OCI-LY1 (cell line): ENCODE measurements around the gene C3orf62.

Experiments used
- CTCF ChIP-seq: fragments of 200-600 bp; sonication (generic), shearing (Covaris generic); IDR thresholded peaks from 2 replicates; pipeline ENCODE4 v1.5.1; 2017; ENCODE audit warnings: mild to moderate bottlenecking, antibody characterized with exemption, low read length, moderate library complexity, mixed read lengths
- EZH2 ChIP-seq: fragments of 200-600 bp; sonication (generic), shearing (Covaris generic); IDR thresholded peaks from 2 replicates; pipeline ENCODE4 v1.8.0; 2017; ENCODE audit warnings: borderline replicate concordance, mixed run types, mild to moderate bottlenecking, antibody characterized with exemption, low read length, moderate library complexity, mixed read lengths

GRCh38 chr3:49265661-49266386 is 11.2 kb downstream of the C3orf62 start:
- TF ChIP-seq CTCF (no peak), EZH2 (no peak)
